ENCODE data around the gene TMEM63A. TPM values are rescaled to one million over a fixed set of nuclear protein-coding genes. Genes with fewer than 3 reads are reported as not detected.

Gene TMEM63A
- total RNA-seq, 1 experiment from 2014 or later: 93.9 TPM

- H3K9me3 Mint-ChIP-seq (ENCODE audit: unreplicated experiment): no peaks in the 10 kb centered on the region
- Histone ChIP-seq H3K36me3 (ENCODE audit: control insufficient read depth, insufficient read depth, low read length) (no peaks in the 10 kb centered on the region), H3K9me3 (no peaks in the 10 kb centered on the region), H3K4me3 (ENCODE audit: low read depth, low read length) (no peak overlapping the region), H3K27me3 (replicated peaks; ENCODE audit: control insufficient read depth, insufficient read depth, low read length) (no peaks in the 10 kb centered on the region), H3K4me1 (no peaks in the 10 kb centered on the region)
- intact Hi-C loops (cut with micrococcal nuclease; ENCODE audit: unreplicated experiment): no loop called here
- TF ChIP-seq CTCF (IDR thresholded peaks at IDR 0.05; ENCODE audit: insufficient read depth in 1 of 2, low read depth in 1 of 2, low read length in 1 of 2, severe bottlenecking in 1 of 2, unreplicated experiment in 1 of 2): no peak
- POLR2A ChIA-PET: no interaction called here
- H3K36me3 Mint-ChIP-seq (ENCODE audit: insufficient read depth, unreplicated experiment): no peaks in the 10 kb centered on the region
- H3K27ac Mint-ChIP-seq (ENCODE audit: unreplicated experiment): no peak overlapping the region
- no TSS peak for BruUV-seq (replicated peaks)
- CTCF ChIA-PET: interaction anchor here (1.2 kb wide), 1 partner anchor 29 kb away, joined by 4 read pairs; no protein-coding TSS in a partner anchor
- no peak overlapping the region for H3K4me3 Mint-ChIP-seq (ENCODE audit: unreplicated experiment)
- H3K27me3 Mint-ChIP-seq (ENCODE audit: insufficient read depth, unreplicated experiment): no peaks in the 10 kb centered on the region
- H3K4me1 Mint-ChIP-seq (ENCODE audit: low read depth, unreplicated experiment): peaks cover 5% of the 10 kb centered on the region
- no peak for DNase-seq
Observed at GRCh38 chr1:225907341-225907740, 25.2 kb upstream of the TMEM63A start.

DNA sequence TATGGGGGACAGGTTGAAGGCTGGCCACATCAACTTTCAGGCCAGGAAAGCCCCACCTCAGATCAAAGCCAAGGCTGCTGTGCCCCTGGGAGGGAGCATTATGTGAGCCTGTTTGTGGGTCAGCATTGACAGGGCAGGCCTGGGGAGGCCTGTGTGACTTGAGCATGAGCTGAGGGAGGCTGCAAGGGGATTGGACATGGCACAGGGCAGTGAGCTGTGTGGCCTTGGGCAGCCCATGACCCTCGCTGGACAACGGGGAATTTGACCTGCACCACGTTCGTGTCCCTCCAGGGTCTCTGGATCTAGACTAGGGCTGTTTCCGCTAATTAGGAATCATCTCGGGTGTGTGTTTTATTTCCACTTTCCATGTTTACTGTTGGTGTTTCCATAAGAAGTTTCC lies 24.3 kb upstream of the TMEM63A start:
- BruUV-seq (replicated peaks): no TSS peak
- Mint-ChIP-seq H3K27me3 (ENCODE audit: insufficient read depth, unreplicated experiment) (no peaks in the 10 kb centered on the region), H3K4me1 (ENCODE audit: low read depth, unreplicated experiment) (peaks cover 5% of the 10 kb centered on the region), H3K27ac (ENCODE audit: unreplicated experiment) (no peak overlapping the region), H3K4me3 (ENCODE audit: unreplicated experiment) (no peak overlapping the region), H3K36me3 (ENCODE audit: insufficient read depth, unreplicated experiment) (no peaks in the 10 kb centered on the region), H3K9me3 (ENCODE audit: unreplicated experiment) (no peaks in the 10 kb centered on the region)
- POLR2A ChIA-PET: no interaction called here
- H3K27me3 ChIP-seq (replicated peaks; ENCODE audit: control insufficient read depth, insufficient read depth, low read length): no peaks in the 10 kb centered on the region
- H3K36me3 ChIP-seq (ENCODE audit: control insufficient read depth, insufficient read depth, low read length): no peaks in the 10 kb centered on the region
- intact Hi-C loops (cut with micrococcal nuclease; ENCODE audit: unreplicated experiment): no loop called here
- no peaks in the 10 kb centered on the region for H3K4me1 ChIP-seq
- no peaks in the 10 kb centered on the region for H3K9me3 ChIP-seq
- TF ChIP-seq CTCF (IDR thresholded peaks at IDR 0.05; ENCODE audit: insufficient read depth in 1 of 2, low read depth in 1 of 2, low read length in 1 of 2, severe bottlenecking in 1 of 2, unreplicated experiment in 1 of 2): no peak
- no peak for DNase-seq
- CTCF ChIA-PET: interaction anchor here (1.2 kb wide), 1 partner anchor 28 kb away, joined by 4 read pairs; no protein-coding TSS in a partner anchor
- no peak overlapping the region for H3K4me3 ChIP-seq (ENCODE audit: low read depth, low read length)

- H3K9me3 ChIP-seq: no peaks in the 10 kb centered on the region
- no peak overlapping the region for H3K4me3 Mint-ChIP-seq (ENCODE audit: unreplicated experiment)
- H3K36me3 ChIP-seq (ENCODE audit: control insufficient read depth, insufficient read depth, low read length): no peaks in the 10 kb centered on the region
- no peaks in the 10 kb centered on the region for H3K9me3 Mint-ChIP-seq (ENCODE audit: unreplicated experiment)
- no peaks in the 10 kb centered on the region for H3K36me3 Mint-ChIP-seq (ENCODE audit: insufficient read depth, unreplicated experiment)
- no peak for DNase-seq
- ChIA-PET POLR2A (no interaction called here), CTCF (no interaction called here)
- no peaks in the 10 kb centered on the region for H3K4me1 Mint-ChIP-seq (ENCODE audit: low read depth, unreplicated experiment)
- no peaks in the 10 kb centered on the region for H3K27me3 Mint-ChIP-seq (ENCODE audit: insufficient read depth, unreplicated experiment)
- BruUV-seq (replicated peaks): no TSS peak
- H3K27ac Mint-ChIP-seq (ENCODE audit: unreplicated experiment): no peak overlapping the region
- intact Hi-C loops (cut with micrococcal nuclease; ENCODE audit: unreplicated experiment): no loop called here
- H3K4me3 ChIP-seq (ENCODE audit: low read depth, low read length): no peak overlapping the region
- H3K4me1 ChIP-seq: no peaks in the 10 kb centered on the region
- H3K27me3 ChIP-seq (replicated peaks; ENCODE audit: control insufficient read depth, insufficient read depth, low read length): no peaks in the 10 kb centered on the region
- TF ChIP-seq CTCF (IDR thresholded peaks at IDR 0.05; ENCODE audit: insufficient read depth in 1 of 2, low read depth in 1 of 2, low read length in 1 of 2, severe bottlenecking in 1 of 2, unreplicated experiment in 1 of 2): no peak
Observed at GRCh38 chr1:225903623-225904022, 21.4 kb upstream of the TMEM63A start.
